C4-2B (cell line): Measurements from ENCODE around the gene ZNF792.
A peak's percentile ranks its signal among the peaks of the same experiment; 100 is the strongest.
"Not testable (repeated sequence)": the region's sequence is repeated elsewhere in the genome, so short reads cannot be mapped to it uniquely, and the experiment has no call there.

Experiments
- H3K27ac ChIP-seq: fragments of 450-650 bp; 2 replicates; pipeline ENCODE4 v1.5.1; 2017
- ZFX ChIP-seq: fragments of 450-650 bp; IDR thresholded peaks from 2 replicates; pipeline ENCODE4 v1.6.1; 2017
- TF ChIP-seq, protein P1 (sequence below): fragments of 450-650 bp; conservative IDR thresholded peaks from 2 replicates; pipeline ENCODE4 v1.5.1; 2017; ENCODE audit warnings: mild to moderate bottlenecking

Gene ZNF792

DNA sequence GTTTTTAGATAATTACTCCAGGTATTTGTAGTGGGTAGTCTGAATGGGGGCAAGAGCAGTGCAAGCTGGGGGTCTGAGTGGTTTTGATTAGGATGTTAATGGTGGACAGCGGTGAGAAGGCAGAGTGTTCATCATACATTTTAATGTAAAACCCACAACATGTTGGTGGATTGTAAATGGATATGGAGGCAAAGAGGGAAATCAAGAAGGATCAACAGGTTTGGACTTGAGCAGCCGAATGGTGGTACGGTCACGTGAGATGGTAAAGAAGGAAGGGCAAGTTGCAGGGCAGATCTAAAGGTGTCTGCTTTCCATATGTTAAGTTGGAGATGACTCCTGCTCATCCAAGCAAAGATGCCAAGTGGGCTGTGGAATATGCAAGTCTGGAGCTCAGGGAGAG lies 27.8 kb downstream of the ZNF792 start:
- TF ChIP-seq, protein P1, sequence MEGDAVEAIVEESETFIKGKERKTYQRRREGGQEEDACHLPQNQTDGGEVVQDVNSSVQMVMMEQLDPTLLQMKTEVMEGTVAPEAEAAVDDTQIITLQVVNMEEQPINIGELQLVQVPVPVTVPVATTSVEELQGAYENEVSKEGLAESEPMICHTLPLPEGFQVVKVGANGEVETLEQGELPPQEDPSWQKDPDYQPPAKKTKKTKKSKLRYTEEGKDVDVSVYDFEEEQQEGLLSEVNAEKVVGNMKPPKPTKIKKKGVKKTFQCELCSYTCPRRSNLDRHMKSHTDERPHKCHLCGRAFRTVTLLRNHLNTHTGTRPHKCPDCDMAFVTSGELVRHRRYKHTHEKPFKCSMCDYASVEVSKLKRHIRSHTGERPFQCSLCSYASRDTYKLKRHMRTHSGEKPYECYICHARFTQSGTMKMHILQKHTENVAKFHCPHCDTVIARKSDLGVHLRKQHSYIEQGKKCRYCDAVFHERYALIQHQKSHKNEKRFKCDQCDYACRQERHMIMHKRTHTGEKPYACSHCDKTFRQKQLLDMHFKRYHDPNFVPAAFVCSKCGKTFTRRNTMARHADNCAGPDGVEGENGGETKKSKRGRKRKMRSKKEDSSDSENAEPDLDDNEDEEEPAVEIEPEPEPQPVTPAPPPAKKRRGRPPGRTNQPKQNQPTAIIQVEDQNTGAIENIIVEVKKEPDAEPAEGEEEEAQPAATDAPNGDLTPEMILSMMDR, result no peak
- no peak for TF ChIP-seq ZFX
- no peak overlapping the region for H3K27ac ChIP-seq

GRCh38 chr19:34932494-34932893 lies 31.5 kb downstream of the ZNF792 start:
- H3K27ac ChIP-seq, result no peak overlapping the region
- TF ChIP-seq ZFX, result no peak
- TF ChIP-seq, protein P1, result no peak

GRCh38 chr19:34926685-34927375 lies 37.2 kb downstream of the ZNF792 start, which contains the start of gene ZNF30:
Gene ZNF30, plus strand, starts transcription at chr19:34926903. Its CDS starts 3,045 bp downstream, at chr19:34929948.
- peak within 1 kb of the TSS; percentile 95 for H3K27ac ChIP-seq
- TF ChIP-seq ZFX, result peak; percentile 55; the same call in 1 of the 2 replicates
- TF ChIP-seq, protein P1, result no peak

DNA sequence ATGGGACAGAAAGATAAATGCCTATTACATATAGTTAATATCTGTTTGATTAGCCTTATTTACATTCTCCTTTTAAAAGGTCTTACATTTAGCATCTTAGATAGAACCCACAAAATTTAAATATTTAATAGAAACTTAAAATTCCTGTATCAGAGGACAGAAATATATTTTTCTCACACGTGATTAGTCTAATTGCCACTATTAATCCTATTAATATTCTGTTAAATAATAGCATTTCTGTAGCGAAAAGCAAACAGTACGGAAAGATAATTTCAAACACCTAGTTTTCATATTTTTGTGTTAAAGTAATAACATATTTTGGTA lies 37.7 kb downstream of the ZNF792 start:
- TF ChIP-seq, protein P1, result no peak
- no peak for TF ChIP-seq ZFX
- peak overlapping the region; percentile 95 for H3K27ac ChIP-seq

DNA sequence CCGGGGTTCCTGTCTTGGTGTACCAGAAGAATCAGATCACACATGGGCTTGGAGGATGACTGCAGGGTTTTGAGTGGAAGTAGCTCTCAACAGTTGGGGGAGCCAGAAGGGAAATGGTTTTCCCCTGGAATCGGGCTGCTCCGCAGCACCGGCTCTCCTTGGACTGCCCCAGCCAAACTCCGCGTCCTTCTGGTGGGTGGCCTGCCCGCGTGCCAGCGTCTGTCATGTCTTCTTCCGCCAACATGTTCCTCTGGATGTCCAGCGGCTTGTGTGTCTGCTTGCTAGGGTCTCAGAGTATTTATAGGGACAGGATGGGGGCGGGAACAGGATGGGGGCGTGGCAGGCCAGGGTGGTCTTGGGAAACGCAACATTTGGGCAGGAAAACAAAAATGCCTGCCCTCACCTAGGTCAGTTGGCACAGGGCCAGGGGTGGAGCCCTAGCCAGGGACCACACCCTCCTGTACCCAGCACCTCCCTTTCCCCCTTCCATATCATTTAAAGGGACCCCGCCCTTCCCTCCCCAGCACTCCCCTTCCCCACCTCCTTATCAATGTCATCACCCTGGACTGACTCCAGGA lies 38.7 kb downstream of the ZNF792 start:
- TF ChIP-seq ZFX, result no peak
- TF ChIP-seq, protein P1, result no peak
- H3K27ac ChIP-seq, result no peak overlapping the region

DNA sequence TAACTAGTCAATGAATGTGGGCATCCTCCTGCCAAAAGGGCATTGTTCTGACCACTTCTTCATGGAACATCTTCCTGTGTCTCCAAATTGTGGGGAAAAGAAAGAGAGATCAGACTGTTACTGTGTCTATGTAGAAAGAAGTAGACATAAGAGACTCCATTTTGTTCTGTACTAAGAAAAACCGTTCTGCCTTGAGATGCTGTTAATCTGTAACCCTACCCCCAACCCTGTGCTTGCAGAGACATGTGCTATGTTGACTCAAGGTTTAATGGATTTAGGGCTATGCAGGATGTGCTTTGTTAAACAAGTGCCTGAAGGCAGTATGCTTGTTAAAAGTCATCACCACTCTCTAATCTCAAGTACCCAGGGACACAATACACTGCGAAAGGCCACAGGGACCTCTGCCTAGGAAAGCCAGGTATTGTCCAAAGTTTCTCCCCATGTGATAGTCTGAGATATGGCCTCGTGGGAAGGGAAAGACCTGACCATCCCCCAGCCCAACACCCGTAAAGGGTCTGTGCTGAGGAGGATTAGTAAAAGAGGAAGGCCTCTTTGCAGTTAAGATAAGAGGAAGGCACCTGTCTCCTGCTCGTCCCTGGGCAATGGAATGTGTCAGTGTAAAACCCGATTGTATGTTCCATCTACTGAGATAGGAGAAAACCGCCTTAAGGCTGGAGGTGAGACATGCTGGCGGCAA lies 43.8 kb downstream of the ZNF792 start:
- H3K27ac ChIP-seq, result peak overlapping the region; percentile 72; the same call in 1 of the 2 replicates

GRCh38 chr19:34918190-34918589 lies 45.8 kb downstream of the ZNF792 start:
- TF ChIP-seq, protein P1, result no peak
- TF ChIP-seq ZFX, result no peak

DNA sequence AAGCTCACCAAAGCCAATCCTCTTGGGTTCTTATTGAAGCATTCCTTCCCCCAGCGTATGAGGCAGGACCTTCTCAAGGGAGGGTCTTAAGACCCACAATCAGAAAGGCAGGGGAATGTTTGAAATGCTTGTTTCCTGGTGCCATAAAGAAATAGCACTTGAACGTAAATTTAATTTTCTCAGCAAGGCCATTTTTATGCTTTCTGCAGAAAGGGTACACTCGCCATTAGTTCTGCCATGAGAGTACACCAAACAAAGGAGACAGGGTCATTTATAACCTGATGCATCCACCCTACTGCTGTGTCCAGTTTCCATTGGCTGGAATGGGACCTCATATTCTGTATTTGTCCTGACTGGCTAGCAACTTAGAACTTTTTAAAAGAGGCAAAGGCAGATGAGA lies 46.9 kb downstream of the ZNF792 start:
- not testable (repeated sequence) for H3K27ac ChIP-seq

More at GRCh38 chr19:34918190-34918589, 45.8 kb downstream of the ZNF792 start:
- no peak overlapping the region for H3K27ac ChIP-seq
